ENCODE results near the gene RPS24.
A peak's percentile ranks its signal among the peaks of the same experiment; 100 is the strongest.

Gene RPS24

DNA sequence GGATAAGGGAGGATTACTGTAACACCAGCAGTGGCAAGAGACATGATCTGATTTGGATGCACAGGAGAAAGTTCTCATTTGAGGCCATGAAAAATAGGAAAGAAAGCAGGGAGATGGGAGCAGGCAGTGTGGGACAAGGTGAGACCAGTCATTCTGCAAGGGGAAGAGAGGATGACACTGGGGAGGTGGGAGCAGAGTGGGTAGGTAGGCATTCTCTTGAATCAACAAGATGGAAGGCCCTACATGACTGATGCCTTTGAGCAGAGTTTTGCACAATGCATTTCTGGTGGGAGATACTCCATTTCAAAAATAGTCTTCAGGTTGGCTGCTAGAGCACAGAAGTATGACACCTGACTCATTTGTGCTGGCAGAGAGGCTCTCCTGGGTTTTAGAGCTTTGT is 10.5 kb downstream of the RPS24 start:
- ChIA-PET CTCF (no interaction called here), POLR2A (no interaction called here)
- TF ChIP-seq SUZ12 (IDR thresholded peaks at IDR 0.05) (no peak), HDGF (IDR thresholded peaks at IDR 0.05; ENCODE audit: borderline replicate concordance) (no peak), ELF4 (IDR thresholded peaks at IDR 0.05) (no peak), BHLHE40 (IDR thresholded peaks at IDR 0.05; ENCODE audit: borderline replicate concordance) (no peak), FOXK2 (IDR thresholded peaks at IDR 0.05) (no peak)
- DNase-seq (ENCODE audit: extremely low spot score) = no peak

DNA sequence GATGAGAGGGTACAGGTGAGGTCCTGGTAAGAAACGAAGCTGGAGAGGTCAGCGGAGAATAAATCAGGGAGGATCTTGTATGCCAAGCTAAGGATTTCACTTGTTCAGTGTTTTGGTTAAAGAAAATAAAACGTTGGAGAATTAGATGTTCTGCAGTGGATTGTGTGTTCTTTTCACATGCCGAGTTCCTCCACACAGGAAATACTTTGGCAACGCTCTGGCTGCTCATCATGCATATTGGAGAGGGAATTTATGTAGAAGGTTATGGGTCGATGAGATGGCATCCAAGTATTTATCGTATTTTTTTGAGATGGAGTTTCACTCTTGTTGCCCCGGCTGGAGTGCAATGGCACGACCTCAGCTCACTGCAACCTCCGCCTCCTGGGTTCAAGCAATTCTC is 11.0 kb downstream of the RPS24 start:
- CTCF ChIA-PET = no interaction called here
- no peak for DNase-seq (ENCODE audit: extremely low spot score)
- POLR2A ChIA-PET = no interaction called here

DNA sequence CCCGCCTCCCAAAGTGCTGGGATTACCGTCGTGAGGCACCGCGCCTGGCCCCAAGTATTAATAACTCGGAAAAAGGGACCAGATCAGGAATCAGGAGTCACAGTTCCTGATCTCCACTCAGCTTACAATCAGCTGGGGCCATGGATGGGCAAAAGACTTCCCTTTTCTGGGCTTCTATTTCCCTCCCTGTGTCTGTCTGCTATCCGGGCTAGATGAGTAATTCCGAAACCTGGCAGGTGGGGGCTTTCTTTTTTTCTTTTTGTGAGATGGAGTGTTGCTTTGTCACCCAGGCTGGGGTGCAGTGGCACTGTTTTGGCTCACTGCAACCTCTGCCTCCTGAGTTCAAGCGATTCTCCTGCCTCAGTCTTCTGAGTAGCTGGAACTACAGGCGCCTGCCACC is 11.6 kb downstream of the RPS24 start:
- DNase-seq (ENCODE audit: extremely low spot score) = no peak
- CTCF ChIA-PET = no interaction called here
- TF ChIP-seq SP1 (IDR thresholded peaks at IDR 0.05) = no peak
- POLR2A ChIA-PET = no interaction called here

More for the DNA sequence above, 11.0 kb downstream of the RPS24 start:
- TF ChIP-seq L3MBTL2 (conservative IDR thresholded peaks at IDR 0.05) = no peak
- no peak for TF ChIP-seq CTBP1 (IDR thresholded peaks at IDR 0.05; ENCODE audit: borderline replicate concordance)
- TF ChIP-seq ELF4 (IDR thresholded peaks at IDR 0.05) = no peak
- TF ChIP-seq TARDBP (IDR thresholded peaks at IDR 0.05) = no peak
- TF ChIP-seq FOXK2 (IDR thresholded peaks at IDR 0.05) = no peak
- no peak for TF ChIP-seq SP1 (IDR thresholded peaks at IDR 0.05)
- no peak for TF ChIP-seq NFRKB (IDR thresholded peaks at IDR 0.05)
- no peak for TF ChIP-seq ZNF384 (IDR thresholded peaks at IDR 0.05)
- TF ChIP-seq LEF1 (IDR thresholded peaks at IDR 0.05; ENCODE audit: borderline replicate concordance) = no peak
- TF ChIP-seq BHLHE40 (IDR thresholded peaks at IDR 0.05; ENCODE audit: borderline replicate concordance) = no peak
- TF ChIP-seq FOXM1 (IDR thresholded peaks at IDR 0.05; ENCODE audit: borderline replicate concordance) = no peak
- TF ChIP-seq HDGF (IDR thresholded peaks at IDR 0.05; ENCODE audit: borderline replicate concordance) = no peak

DNA sequence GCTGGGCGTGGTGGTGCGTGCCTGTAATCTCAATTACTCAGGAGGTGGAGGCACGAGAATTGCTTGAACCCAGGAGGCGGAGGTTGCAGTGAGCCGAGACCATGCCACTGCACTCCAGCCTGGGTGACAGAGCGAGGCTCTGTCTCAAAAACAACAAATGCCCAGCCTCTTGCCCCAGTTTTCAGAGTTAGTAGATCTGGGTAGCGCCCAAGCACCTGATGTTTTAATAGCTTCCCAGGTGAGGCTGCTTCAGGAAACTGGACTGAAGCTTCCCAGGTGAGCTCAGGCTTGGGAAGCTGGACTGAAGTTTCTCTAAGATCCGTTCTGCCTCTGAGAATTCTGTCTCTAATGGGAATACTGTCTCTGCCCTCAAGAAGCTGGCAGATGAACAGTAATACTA is 12.2 kb downstream of the RPS24 start:
- no peak for DNase-seq (ENCODE audit: extremely low spot score)
- ChIA-PET CTCF (interaction anchor here (0.6 to 0.8 kb wide), 2 partner anchors 237 to 1171 kb away, joined by 3 read pairs; no protein-coding TSS in a partner anchor), POLR2A (no interaction called here)
- TF ChIP-seq FOXA1 (IDR thresholded peaks at IDR 0.05) (no peak), LEF1 (IDR thresholded peaks at IDR 0.05; ENCODE audit: borderline replicate concordance) (no peak), HDGF (IDR thresholded peaks at IDR 0.05; ENCODE audit: borderline replicate concordance) (no peak), SUZ12 (IDR thresholded peaks at IDR 0.05) (no peak), ZNF384 (IDR thresholded peaks at IDR 0.05) (no peak), ELF4 (IDR thresholded peaks at IDR 0.05) (no peak), FOXM1 (IDR thresholded peaks at IDR 0.05; ENCODE audit: borderline replicate concordance) (no peak), BHLHE40 (IDR thresholded peaks at IDR 0.05; ENCODE audit: borderline replicate concordance) (no peak), ARNT (IDR thresholded peaks at IDR 0.05) (no peak), FOXK2 (IDR thresholded peaks at IDR 0.05) (no peak), CTBP1 (IDR thresholded peaks at IDR 0.05; ENCODE audit: borderline replicate concordance) (no peak), NFRKB (IDR thresholded peaks at IDR 0.05) (no peak), L3MBTL2 (conservative IDR thresholded peaks at IDR 0.05) (no peak), TARDBP (IDR thresholded peaks at IDR 0.05) (no peak), SP1 (IDR thresholded peaks at IDR 0.05) (no peak)
- TF ChIP-seq, protein P1, sequence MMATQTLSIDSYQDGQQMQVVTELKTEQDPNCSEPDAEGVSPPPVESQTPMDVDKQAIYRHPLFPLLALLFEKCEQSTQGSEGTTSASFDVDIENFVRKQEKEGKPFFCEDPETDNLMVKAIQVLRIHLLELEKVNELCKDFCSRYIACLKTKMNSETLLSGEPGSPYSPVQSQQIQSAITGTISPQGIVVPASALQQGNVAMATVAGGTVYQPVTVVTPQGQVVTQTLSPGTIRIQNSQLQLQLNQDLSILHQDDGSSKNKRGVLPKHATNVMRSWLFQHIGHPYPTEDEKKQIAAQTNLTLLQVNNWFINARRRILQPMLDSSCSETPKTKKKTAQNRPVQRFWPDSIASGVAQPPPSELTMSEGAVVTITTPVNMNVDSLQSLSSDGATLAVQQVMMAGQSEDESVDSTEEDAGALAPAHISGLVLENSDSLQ (IDR thresholded peaks at IDR 0.05) = no peak

DNA sequence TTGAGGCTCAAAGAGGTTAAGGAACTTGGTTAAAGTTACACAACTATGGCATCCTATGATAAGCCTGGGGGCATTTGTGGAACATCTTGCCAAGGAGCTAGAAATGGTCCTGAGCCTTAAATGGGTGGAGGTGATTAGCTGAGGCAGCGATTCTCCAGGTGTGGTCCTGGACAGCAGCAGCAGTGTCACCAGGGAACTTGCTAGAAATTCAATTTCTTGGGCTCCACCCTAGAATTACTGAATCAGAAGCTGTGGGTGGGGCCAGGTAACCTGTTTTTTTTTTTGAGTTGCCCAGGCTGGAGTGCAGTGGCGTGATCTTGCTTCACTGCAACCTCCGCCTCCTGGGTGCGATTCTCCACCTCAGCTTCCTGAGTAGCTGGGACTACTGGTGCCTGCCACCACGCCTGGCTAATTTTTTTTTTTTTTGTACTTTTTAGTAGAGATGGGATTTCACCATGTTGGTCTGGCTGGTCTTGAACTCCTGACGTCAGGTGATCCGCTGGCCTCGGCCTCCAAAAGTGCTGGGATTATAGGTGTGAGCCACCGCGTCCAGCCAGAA is 13.1 kb downstream of the RPS24 start:
- no peak for TF ChIP-seq CTBP1 (IDR thresholded peaks at IDR 0.05; ENCODE audit: borderline replicate concordance)
- no peak for TF ChIP-seq FOXM1 (IDR thresholded peaks at IDR 0.05; ENCODE audit: borderline replicate concordance)
- no peak for TF ChIP-seq FOXK2 (IDR thresholded peaks at IDR 0.05)
- no peak for TF ChIP-seq TARDBP (IDR thresholded peaks at IDR 0.05)
- no peak for TF ChIP-seq ARNT (IDR thresholded peaks at IDR 0.05)
- no peak for TF ChIP-seq FOXA1 (IDR thresholded peaks at IDR 0.05)
- no peak for TF ChIP-seq L3MBTL2 (conservative IDR thresholded peaks at IDR 0.05)
- no peak for TF ChIP-seq ELF4 (IDR thresholded peaks at IDR 0.05)
- no peak for TF ChIP-seq NFRKB (IDR thresholded peaks at IDR 0.05)
- no peak for TF ChIP-seq ZNF384 (IDR thresholded peaks at IDR 0.05)
- TF ChIP-seq, protein P1 (IDR thresholded peaks at IDR 0.05) = no peak
- no peak for TF ChIP-seq SP1 (IDR thresholded peaks at IDR 0.05)
- TF ChIP-seq BHLHE40 (IDR thresholded peaks at IDR 0.05; ENCODE audit: borderline replicate concordance) = no peak
- TF ChIP-seq SUZ12 (IDR thresholded peaks at IDR 0.05) = no peak
- no peak for TF ChIP-seq HDGF (IDR thresholded peaks at IDR 0.05; ENCODE audit: borderline replicate concordance)
- no peak for TF ChIP-seq LEF1 (IDR thresholded peaks at IDR 0.05; ENCODE audit: borderline replicate concordance)
- DNase-seq (ENCODE audit: extremely low spot score) = no peak
- POLR2A ChIA-PET = interaction anchor here (1.1 kb wide), 1 partner anchor 11 kb away, joined by 4 read pairs; no protein-coding TSS in a partner anchor
- CTCF ChIA-PET = interaction anchor here (0.6 to 1.2 kb wide), 10 partner anchors 10 to 424 kb away, joined by 3 to 6 read pairs (median 4); no protein-coding TSS in a partner anchor

DNA sequence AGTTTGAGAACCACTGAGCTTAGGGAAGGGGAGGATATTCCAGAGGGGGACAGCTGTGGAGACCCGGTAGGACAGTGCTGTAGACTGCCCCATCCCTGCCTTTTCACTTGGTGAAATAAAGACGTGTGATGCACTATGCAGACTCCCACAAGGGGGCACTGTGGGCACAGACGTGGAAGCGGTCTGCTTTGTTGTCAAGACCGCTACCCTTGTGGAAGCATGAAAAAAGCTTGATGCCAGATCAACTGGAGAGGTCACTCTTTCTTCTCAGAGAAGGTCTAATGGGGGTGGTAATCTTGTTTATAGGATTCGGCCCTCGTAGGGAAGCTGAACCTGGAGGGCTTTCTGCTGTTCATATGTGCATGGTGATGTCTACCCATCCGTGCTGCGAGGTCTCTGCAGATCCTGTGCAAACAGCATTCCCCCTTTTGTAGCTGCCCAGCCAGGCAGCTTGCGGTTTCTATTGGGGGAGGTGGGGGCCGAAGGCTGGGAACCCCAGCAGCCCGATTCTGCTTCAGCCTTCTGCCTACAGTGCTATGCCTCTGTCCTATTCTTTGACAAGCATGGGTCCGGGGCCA is 13.7 kb downstream of the RPS24 start:
- CTCF ChIA-PET = interaction anchor here (0.6 to 1.2 kb wide), 10 partner anchors 8 to 1148 kb away, joined by 3 to 6 read pairs (median 4); no protein-coding TSS in a partner anchor
- TF ChIP-seq CTBP1 (IDR thresholded peaks at IDR 0.05; ENCODE audit: borderline replicate concordance) = no peak
- TF ChIP-seq LEF1 (IDR thresholded peaks at IDR 0.05; ENCODE audit: borderline replicate concordance) = no peak
- TF ChIP-seq SUZ12 (IDR thresholded peaks at IDR 0.05) = no peak
- TF ChIP-seq FOXM1 (IDR thresholded peaks at IDR 0.05; ENCODE audit: borderline replicate concordance) = no peak
- no peak for TF ChIP-seq L3MBTL2 (conservative IDR thresholded peaks at IDR 0.05)
- TF ChIP-seq FOXK2 (IDR thresholded peaks at IDR 0.05) = no peak
- no peak for TF ChIP-seq NFRKB (IDR thresholded peaks at IDR 0.05)
- TF ChIP-seq BHLHE40 (IDR thresholded peaks at IDR 0.05; ENCODE audit: borderline replicate concordance) = no peak
- no peak for TF ChIP-seq FOXA1 (IDR thresholded peaks at IDR 0.05)
- no peak for TF ChIP-seq ELF4 (IDR thresholded peaks at IDR 0.05)
- TF ChIP-seq ARNT (IDR thresholded peaks at IDR 0.05) = no peak
- TF ChIP-seq ZNF384 (IDR thresholded peaks at IDR 0.05) = no peak
- no peak for TF ChIP-seq HDGF (IDR thresholded peaks at IDR 0.05; ENCODE audit: borderline replicate concordance)
- TF ChIP-seq, protein P1 (IDR thresholded peaks at IDR 0.05) = no peak
- no peak for TF ChIP-seq SP1 (IDR thresholded peaks at IDR 0.05)
- POLR2A ChIA-PET = interaction anchor here (1.1 kb wide), 1 partner anchor 12 kb away, joined by 4 read pairs; no protein-coding TSS in a partner anchor

More for the DNA sequence above, 13.7 kb downstream of the RPS24 start:
- DNase-seq (ENCODE audit: extremely low spot score) = peak; percentile 72

Data from HEK293T (cell line).